ENCODE data around the gene NUP93. TPM values are rescaled to one million over a fixed set of nuclear protein-coding genes. Genes with fewer than 3 reads are reported as not detected.

NUP93 gene
- total RNA-seq, 1 donor from 2014 or later: 111 TPM

DNA sequence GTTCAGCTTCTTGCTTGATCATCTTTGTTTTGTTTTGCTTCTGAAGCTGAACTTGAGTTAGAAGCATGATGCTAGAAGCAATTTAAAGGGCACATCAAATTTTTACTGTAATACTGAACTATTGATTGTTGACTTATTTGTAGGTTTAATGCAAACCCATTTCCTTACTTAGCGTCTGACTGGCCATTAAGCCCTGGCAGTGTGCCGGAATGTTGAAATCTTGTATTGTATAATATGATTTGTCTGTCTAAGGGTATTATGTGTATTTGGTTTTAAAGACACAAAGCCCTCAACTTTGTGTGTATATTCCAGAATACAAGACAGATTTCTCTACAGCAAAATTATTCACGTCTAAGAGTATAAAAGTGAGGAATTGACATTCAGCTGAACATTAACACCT is 39.7 kb downstream of the NUP93 start:
- H3K4me1 Mint-ChIP-seq: peaks cover 13% of the 10 kb centered on the region
- CTCF ChIA-PET: no interaction called here
- no peak overlapping the region for H3K27ac Mint-ChIP-seq

DNA sequence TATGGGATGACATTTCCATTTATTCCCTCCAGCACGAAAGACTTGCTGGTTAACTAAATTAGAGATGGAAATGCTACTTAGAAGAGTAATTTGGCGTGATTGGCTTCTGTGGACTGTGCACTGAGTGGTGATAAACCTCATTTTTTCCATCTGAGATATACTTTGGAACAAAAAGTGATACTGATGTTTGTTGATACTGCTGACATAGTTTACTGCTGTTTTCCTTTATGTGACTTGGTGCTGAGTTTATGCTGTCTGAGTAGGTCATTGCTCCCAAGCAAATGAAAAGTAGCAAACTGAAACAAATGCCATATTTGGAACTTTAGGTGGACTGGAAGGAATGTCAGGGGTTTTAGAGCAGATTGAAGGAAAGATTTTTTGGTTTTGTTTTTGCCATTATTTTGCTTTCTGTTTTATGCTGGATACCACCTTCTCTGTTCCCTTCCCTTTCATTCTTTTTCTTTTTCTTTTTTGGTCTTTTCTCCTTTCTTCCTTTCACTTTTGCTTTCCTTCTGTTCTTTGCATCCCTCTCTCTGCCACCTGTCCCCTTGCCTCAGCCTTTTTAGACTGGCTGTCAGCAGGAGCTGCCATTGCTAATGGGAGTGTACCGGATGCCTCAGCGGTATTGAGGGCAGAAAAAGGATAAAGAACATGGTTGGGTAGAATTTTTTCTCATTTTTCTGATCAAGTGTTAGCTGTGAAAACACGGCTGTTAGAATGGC is 41.8 kb downstream of the NUP93 start:
- no peaks in the 10 kb centered on the region for H3K27me3 Mint-ChIP-seq
- TF ChIP-seq, protein P1, sequence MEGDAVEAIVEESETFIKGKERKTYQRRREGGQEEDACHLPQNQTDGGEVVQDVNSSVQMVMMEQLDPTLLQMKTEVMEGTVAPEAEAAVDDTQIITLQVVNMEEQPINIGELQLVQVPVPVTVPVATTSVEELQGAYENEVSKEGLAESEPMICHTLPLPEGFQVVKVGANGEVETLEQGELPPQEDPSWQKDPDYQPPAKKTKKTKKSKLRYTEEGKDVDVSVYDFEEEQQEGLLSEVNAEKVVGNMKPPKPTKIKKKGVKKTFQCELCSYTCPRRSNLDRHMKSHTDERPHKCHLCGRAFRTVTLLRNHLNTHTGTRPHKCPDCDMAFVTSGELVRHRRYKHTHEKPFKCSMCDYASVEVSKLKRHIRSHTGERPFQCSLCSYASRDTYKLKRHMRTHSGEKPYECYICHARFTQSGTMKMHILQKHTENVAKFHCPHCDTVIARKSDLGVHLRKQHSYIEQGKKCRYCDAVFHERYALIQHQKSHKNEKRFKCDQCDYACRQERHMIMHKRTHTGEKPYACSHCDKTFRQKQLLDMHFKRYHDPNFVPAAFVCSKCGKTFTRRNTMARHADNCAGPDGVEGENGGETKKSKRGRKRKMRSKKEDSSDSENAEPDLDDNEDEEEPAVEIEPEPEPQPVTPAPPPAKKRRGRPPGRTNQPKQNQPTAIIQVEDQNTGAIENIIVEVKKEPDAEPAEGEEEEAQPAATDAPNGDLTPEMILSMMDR (IDR thresholded peaks at IDR 0.05): no peak
- peaks cover 13% of the 10 kb centered on the region for H3K4me1 Mint-ChIP-seq
- POLR2A ChIA-PET: no interaction called here
- ATAC-seq (ENCODE audit: low read depth): no peak
- H3K9me3 Mint-ChIP-seq: no peaks in the 10 kb centered on the region
- CTCF ChIA-PET: no interaction called here
- intact Hi-C loops (cut with micrococcal nuclease): loop anchor here (2.0 kb wide), 1 partner anchor 55 kb away; no protein-coding TSS in a partner anchor
- H3K36me3 Mint-ChIP-seq (ENCODE audit: low read depth): peaks cover 8% of the 10 kb centered on the region
- no peak overlapping the region for H3K27ac Mint-ChIP-seq
- no peak for DNase-seq
- H3K4me3 Mint-ChIP-seq: no peak overlapping the region

More for the DNA sequence above, 39.7 kb downstream of the NUP93 start:
- TF ChIP-seq, protein P1 (IDR thresholded peaks at IDR 0.05): no peak
- POLR2A ChIA-PET: interaction anchor here (0.6 kb wide), 1 partner anchor 25 kb away, joined by 3 read pairs; no protein-coding TSS in a partner anchor
- Mint-ChIP-seq H3K9me3 (no peaks in the 10 kb centered on the region), H3K27me3 (no peaks in the 10 kb centered on the region), H3K36me3 (ENCODE audit: low read depth) (peaks cover 17% of the 10 kb centered on the region), H3K4me3 (no peak overlapping the region)
- ATAC-seq (ENCODE audit: low read depth) (no peak), DNase-seq (no peak)
- intact Hi-C loops (cut with micrococcal nuclease): loop anchor here (2.0 kb wide), 1 partner anchor 57 kb away; no protein-coding TSS in a partner anchor

DNA sequence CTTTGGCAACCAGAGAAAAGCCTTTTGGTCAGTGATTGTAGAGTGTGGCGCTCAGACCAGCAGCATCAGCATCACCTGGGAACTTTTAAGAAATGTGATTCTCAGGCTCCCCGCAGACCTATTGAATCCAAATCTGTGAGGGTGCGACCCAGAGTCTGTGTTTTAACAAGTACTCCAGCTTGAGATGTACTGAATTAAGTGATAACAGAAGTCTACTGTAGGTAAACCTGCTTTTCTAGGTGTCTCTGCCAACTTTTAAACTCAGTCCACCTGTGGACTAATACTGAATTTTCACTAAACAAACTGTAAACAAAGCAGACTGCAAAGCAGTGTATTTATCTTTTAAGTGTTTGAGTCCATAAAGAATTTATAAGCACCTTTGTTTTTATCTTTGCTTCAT is 43.6 kb downstream of the NUP93 start:
- TF ChIP-seq, protein P1 (IDR thresholded peaks at IDR 0.05): no peak
- Mint-ChIP-seq H3K4me1 (peaks cover 13% of the 10 kb centered on the region), H3K9me3 (no peaks in the 10 kb centered on the region), H3K36me3 (ENCODE audit: low read depth) (peaks cover 7% of the 10 kb centered on the region), H3K4me3 (no peak overlapping the region), H3K27ac (no peak overlapping the region), H3K27me3 (no peaks in the 10 kb centered on the region)
- intact Hi-C loops (cut with micrococcal nuclease): no loop called here
- ChIA-PET CTCF (no interaction called here), POLR2A (no interaction called here)
- ATAC-seq (ENCODE audit: low read depth) (no peak), DNase-seq (no peak)

DNA sequence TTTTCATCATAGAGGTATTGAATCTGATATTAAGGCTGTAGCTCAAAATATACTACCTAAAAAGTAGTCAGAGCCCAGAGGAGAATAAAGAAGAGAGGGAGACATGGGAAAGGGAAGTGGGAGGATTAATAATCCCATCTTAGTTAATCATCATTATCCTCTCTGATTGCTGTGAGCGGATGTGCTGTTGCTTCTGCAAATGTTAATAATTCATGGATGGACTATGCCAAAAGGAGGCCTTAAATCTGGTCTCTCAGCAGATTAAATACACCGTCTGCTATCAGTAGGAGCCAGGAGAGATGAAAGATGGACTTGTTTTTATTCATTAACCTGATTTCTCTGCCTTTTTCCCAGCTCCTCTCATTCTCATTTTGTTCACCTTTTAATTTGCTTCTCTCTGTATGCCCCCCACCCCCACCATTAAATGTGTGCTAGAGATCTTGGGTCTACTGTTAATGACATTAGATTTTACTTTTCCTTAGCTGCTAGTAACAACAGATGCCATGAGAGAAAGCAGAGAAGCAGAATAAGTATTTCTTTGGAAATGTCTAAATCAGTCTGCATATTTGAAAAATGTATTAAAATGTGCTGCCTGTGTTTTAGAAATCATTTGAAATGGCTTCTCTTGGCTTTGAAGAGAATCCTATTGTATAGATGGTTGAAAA is 44.2 kb downstream of the NUP93 start:
- Mint-ChIP-seq H3K4me1 (peaks cover 13% of the 10 kb centered on the region), H3K27me3 (no peaks in the 10 kb centered on the region)

DNA sequence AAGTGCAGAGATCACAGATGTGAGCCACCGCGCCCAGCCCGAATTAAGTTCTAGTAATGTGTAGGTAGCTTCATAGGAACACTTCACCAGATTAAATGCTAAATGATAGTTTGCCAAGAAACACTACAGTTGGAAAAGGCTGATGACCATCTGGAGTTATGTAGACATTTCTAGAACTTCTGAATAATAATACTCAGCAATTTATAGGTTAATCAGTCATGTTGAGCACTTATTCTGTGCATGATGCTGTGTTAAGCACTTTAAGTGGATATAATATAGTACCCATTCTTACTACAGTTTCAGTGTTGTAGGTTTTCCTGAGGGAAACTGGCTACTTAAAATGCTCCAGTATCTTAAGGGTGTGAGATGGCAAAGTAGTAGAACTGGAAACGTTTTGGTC is 45.2 kb downstream of the NUP93 start:
- TF ChIP-seq, protein P1 (IDR thresholded peaks at IDR 0.05): no peak
- H3K36me3 Mint-ChIP-seq (ENCODE audit: low read depth): peaks cover 7% of the 10 kb centered on the region
- no peak overlapping the region for H3K4me3 Mint-ChIP-seq
- peaks cover 13% of the 10 kb centered on the region for H3K4me1 Mint-ChIP-seq
- H3K9me3 Mint-ChIP-seq: no peaks in the 10 kb centered on the region
- ChIA-PET POLR2A (no interaction called here), CTCF (interaction anchor here (0.7 kb wide), 1 partner anchor 14 kb away, joined by 3 read pairs; no protein-coding TSS in a partner anchor)
- intact Hi-C loops (cut with micrococcal nuclease): no loop called here
- H3K27me3 Mint-ChIP-seq: no peaks in the 10 kb centered on the region
- ATAC-seq (ENCODE audit: low read depth) (no peak), DNase-seq (no peak)
- no peak overlapping the region for H3K27ac Mint-ChIP-seq

More for the DNA sequence above, 44.2 kb downstream of the NUP93 start:
- Mint-ChIP-seq H3K27ac (no peak overlapping the region), H3K9me3 (no peaks in the 10 kb centered on the region), H3K4me3 (no peak overlapping the region), H3K36me3 (ENCODE audit: low read depth) (peaks cover 7% of the 10 kb centered on the region)
- ATAC-seq (ENCODE audit: low read depth) (no peak), DNase-seq (no peak)
- intact Hi-C loops (cut with micrococcal nuclease): no loop called here
- CTCF ChIA-PET: interaction anchor here (0.7 kb wide), 1 partner anchor 13 kb away, joined by 3 read pairs; no protein-coding TSS in a partner anchor
- TF ChIP-seq, protein P1 (IDR thresholded peaks at IDR 0.05): no peak
- POLR2A ChIA-PET: no interaction called here
